GM12878 (cell line): ENCODE measurements around the gene PEX6. TPM values are rescaled to one million over a fixed set of nuclear protein-coding genes. Genes with fewer than 3 reads are reported as not detected.

ENCODE experiments used
- BHLHE40 ChIP-seq, 2 experiments: fragments of 450-650 bp in 1 of 2; IDR thresholded peaks; 2 replicates each; pipeline ENCODE4 v1.6.1; 2011 to 2017; ENCODE audit warnings: low read depth in 2 of 2, borderline replicate concordance in 1 of 2, improper control_type of control experiment in 1 of 2, low read length in 1 of 2, mild to moderate bottlenecking in 1 of 2
- GABPA ChIP-seq: IDR thresholded peaks from 2 replicates; pipeline ENCODE4 v1.6.1; 2014; ENCODE audit warnings: antibody characterized with exemption, low read depth, mild to moderate bottlenecking, inconsistent platforms
- MYB ChIP-seq: fragments of 150-350 bp; IDR thresholded peaks from 2 replicates; pipeline ENCODE4 v1.6.1; 2014; ENCODE audit warnings: mild to moderate bottlenecking, low read depth, low read length, borderline replicate concordance
- NFIC ChIP-seq: IDR thresholded peaks from 2 replicates; pipeline ENCODE4 v1.6.1; 2012; ENCODE audit warnings: low read depth, mild to moderate bottlenecking, inconsistent platforms, low read length, moderate library complexity
- NR2F1 ChIP-seq: fragments of 450-650 bp; conservative IDR thresholded peaks from 2 replicates; pipeline ENCODE4 v1.6.1; 2017; ENCODE audit warnings: mild to moderate bottlenecking
- RB1 ChIP-seq: fragments of 450-650 bp; formaldehyde crosslinking; IDR thresholded peaks from 2 replicates; pipeline ENCODE4 v1.6.1; 2017; ENCODE audit warnings: mild to moderate bottlenecking, borderline replicate concordance
- SIN3A ChIP-seq: IDR thresholded peaks from 2 replicates; pipeline ENCODE4 v1.6.1; 2012; ENCODE audit warnings: low read depth, low read length, improper control_type of control experiment
- ZBTB40 ChIP-seq: fragments of 450-650 bp; IDR thresholded peaks from 2 replicates; pipeline ENCODE4 v1.6.1; 2016; ENCODE audit warnings: mild to moderate bottlenecking, moderate library complexity, borderline replicate concordance
- polyA plus RNA-seq, 11 experiments: library from polyadenylated mRNA; depleted of rRNA in 4 of 11; unstranded in 6 of 11; stranded (reverse) in 5 of 11; fragments of >200 nt; fragmentation: Nextera tagmentation in 4 of 11; fragmentation: Illumina TruSeq in 1 of 11; extraction: Ambion mirVana in 4 of 11; extraction: Trizol in 1 of 11; gene quantifications; 1 replicate in 1 of 11; 2 replicates in 10 of 11; pipeline versions ENCODE4 v1.2.1 to v1.2.3, GENCODE V29; 2011 to 2016; ENCODE audit warnings: inconsistent platforms in 2 of 11, missing spikeins in 2 of 11, low read depth in 1 of 11
- total RNA-seq, 4 experiments: library from RNA; depleted of rRNA in 3 of 4; stranded (reverse); fragments of >200 nt in 3 of 4; fragmentation: Illumina TruSeq in 1 of 4; extraction: Trizol in 1 of 4; gene quantifications; 2 replicates each; pipeline versions ENCODE4 v1.2.1 to v1.2.3, GENCODE V29; 2013 to 2021
- TF ChIP-seq, protein P1 (sequence below): IDR thresholded peaks from 2 replicates; pipeline ENCODE4 v1.6.1; 2011; ENCODE audit warnings: borderline replicate concordance, low read depth, mild to moderate bottlenecking, moderate library complexity, mixed read lengths, low read length; ENCODE audit not compliant: insufficient read depth; ENCODE audit errors: extremely low read length

PEX6 gene
- total and polyA plus RNA-seq, 10 of the 15 experiments (the other 5 are each of a cell fraction or from before 2014, with no cell fraction given) = 0.39 to 21.1 (median 7.8) TPM

DNA sequence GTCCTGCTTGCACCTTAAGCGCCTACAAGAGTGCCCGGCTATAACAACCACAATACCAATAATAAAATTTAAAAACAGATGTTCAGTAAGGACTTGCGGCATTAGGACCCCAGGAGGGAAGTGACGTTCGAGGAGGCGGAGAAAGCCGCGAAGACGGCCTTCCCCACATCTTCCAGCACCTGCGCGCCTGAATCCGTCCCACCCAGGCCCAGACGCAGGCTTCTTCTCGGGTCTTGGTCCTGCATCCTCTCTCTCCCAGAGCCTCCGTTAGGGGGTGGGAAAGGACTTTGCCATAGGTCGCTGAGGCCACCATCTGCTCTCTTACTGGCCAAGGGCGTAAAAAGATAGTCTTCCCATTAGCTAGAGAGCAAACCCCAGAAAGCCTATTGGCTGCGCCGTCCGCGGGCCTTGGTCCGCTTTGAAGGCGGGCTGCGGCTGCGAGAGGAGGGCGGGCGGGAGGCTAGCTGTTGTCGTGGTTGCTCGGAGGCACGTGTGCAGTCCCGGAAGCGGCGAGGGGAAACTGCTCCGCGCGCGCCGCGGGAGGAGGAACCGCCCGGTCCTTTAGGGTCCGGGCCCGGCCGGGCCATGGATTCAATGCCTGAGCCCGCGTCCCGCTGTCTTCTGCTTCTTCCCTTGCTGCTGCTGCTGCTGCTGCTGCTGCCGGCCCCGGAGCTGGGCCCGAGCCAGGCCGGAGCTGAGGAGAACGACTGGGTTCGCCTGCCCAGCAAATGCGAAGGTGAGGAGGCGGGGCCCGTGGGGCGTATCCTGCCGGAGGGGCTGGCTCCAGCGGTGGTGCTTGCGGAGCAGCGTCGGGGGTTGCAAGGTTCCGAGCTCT lies 49.8 kb downstream of the PEX6 start, which contains the start of gene CNPY3 (continued):
- peak; percentile 76; the same call in 1 of the 2 replicates for TF ChIP-seq RB1
- no peak for TF ChIP-seq MYB
- TF ChIP-seq NR2F1 = peak; percentile 68
- peak; percentile 74 for TF ChIP-seq GABPA
- TF ChIP-seq, protein P1, sequence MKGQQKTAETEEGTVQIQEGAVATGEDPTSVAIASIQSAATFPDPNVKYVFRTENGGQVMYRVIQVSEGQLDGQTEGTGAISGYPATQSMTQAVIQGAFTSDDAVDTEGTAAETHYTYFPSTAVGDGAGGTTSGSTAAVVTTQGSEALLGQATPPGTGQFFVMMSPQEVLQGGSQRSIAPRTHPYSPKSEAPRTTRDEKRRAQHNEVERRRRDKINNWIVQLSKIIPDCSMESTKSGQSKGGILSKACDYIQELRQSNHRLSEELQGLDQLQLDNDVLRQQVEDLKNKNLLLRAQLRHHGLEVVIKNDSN = peak; percentile 85
- TF ChIP-seq BHLHE40 (IDR thresholded peaks at IDR 0.05; ENCODE audit: borderline replicate concordance in 1 of 2, low read depth in 2 of 2, low read length in 1 of 2) = peak; percentile 97 to 99
- no peak; the same call in none of the 2 replicates for TF ChIP-seq SIN3A
- TF ChIP-seq ZBTB40 = peak; percentile 84
- no peak; the same call in 1 of the 2 replicates for TF ChIP-seq NFIC
